Kidney (tissue), 14 donors: ENCODE measurements around the gene ASTN2. TPM values are rescaled to one million over a fixed set of nuclear protein-coding genes. Genes with fewer than 3 reads are reported as not detected.

Experiments used
- DNase-seq, 5 donors: peaks; one replicate each; pipeline ENCODE4 v3.0.0-alpha.2; 2013 to 2020
- FAIRE-seq: peaks from 2 replicates; lab custom pipeline; 2012; peaks lifted over from hg19 to GRCh38; lab: Jason Lieb, UNC
- H3K27ac ChIP-seq, 2 donors: one replicate each; pipeline ENCODE4 v1.7.0; 2013; ENCODE audit warnings: low read depth in 2 of 2, low read length in 2 of 2, inconsistent platforms in 1 of 2
- H3K27me3 ChIP-seq: one replicate; pipeline ENCODE4 v1.7.1; 2013; ENCODE audit warnings: low read length, inconsistent platforms; ENCODE audit not compliant: control insufficient read depth, insufficient read depth
- H3K36me3 ChIP-seq, 3 donors: one replicate each; pipeline versions ENCODE4 v1.7.0 to v1.7.1; 2013; ENCODE audit warnings: low read length in 3 of 3, control low read depth in 1 of 3, inconsistent platforms in 1 of 3; ENCODE audit not compliant: insufficient read depth in 3 of 3, control insufficient read depth in 2 of 3
- H3K4me1 ChIP-seq, 3 donors: one replicate each; pipeline versions ENCODE4 v1.7.0 to v1.7.1; 2013; ENCODE audit warnings: low read length in 3 of 3, inconsistent platforms in 1 of 3, low read depth in 1 of 3; ENCODE audit not compliant: control insufficient read depth in 2 of 3, insufficient read depth in 2 of 3
- H3K4me3 ChIP-seq, 3 donors: one replicate each; pipeline versions ENCODE4 v1.7.0 to v1.8.1; 2013; ENCODE audit warnings: low read length in 3 of 3, control low read depth in 1 of 3, inconsistent platforms in 1 of 3
- H3K9ac ChIP-seq, 3 donors: one replicate each; pipeline versions ENCODE4 v1.7.0 to v1.7.1; 2013; ENCODE audit warnings: low read length in 3 of 3, control low read depth in 1 of 3, inconsistent platforms in 1 of 3
- H3K9me3 ChIP-seq, 3 donors: one replicate each; pipeline versions ENCODE4 v1.7.0 to v1.7.1; 2013; ENCODE audit warnings: low read length in 3 of 3, control low read depth in 1 of 3, inconsistent platforms in 1 of 3; ENCODE audit not compliant: control insufficient read depth in 2 of 3, insufficient read depth in 1 of 3
- CTCF ChIP-seq: IDR thresholded peaks from 3 replicates; pipeline ENCODE4 v1.5.1; 2012; ENCODE audit warnings: mild to moderate bottlenecking, moderate library complexity, borderline replicate concordance; ENCODE audit not compliant: insufficient read depth; ENCODE audit errors: extremely low read depth
- intact Hi-C: fragments of 100-400 bp; cut with DNase I; formaldehyde crosslinking; loops from one replicate; pipeline ENCODE4 v1.11.1; 2022
- polyA plus RNA-seq: library from polyadenylated mRNA; stranded (reverse); fragments of 350-450 nt; fragmentation: Illumina TruSeq; extraction: RNeasy Lipid Tissue Mini Kit (QIAGEN cat#74804); gene quantifications from one replicate; pipeline ENCODE4 v1.2.3, GENCODE V29; 2014; ENCODE audit warnings: low read depth, low replicate concordance; ENCODE audit not compliant: insufficient read depth
- total RNA-seq: library from RNA; stranded (reverse); fragmentation: NEBNext Ultra II Directional; extraction: Animal tissue kit (Norgen Biotek cat#: 25700); gene quantifications from one replicate; pipeline ENCODE4 v1.2.1, GENCODE V29; 2021
- donor health status: control.
- donor health status: control.
- donor health status: control.
- donor health status: control.
- donor health status: control.
- donor health status: DM: yes; HTN: yes; CAD: no.
- donor health status: Normal renal cell carcinoma (clear cell type).

Gene ASTN2
- total and polyA plus RNA-seq, 2 donors from 2014 or later, result 7.6 to 11.5 TPM

- DNase-seq (no peak), FAIRE-seq (no peak)
- Histone ChIP-seq H3K9me3 (no peaks in the 10 kb centered on the region), H3K27me3 (no peaks in the 10 kb centered on the region), H3K4me3 (no peak overlapping the region), H3K9ac (no peak overlapping the region), H3K4me1 (no peaks in the 10 kb centered on the region), H3K27ac (no peak overlapping the region), H3K36me3 (peaks cover 0 to 10% (median 7%) of the 10 kb centered on the region in 3 donors)
- TF ChIP-seq CTCF, result no peak
- intact Hi-C loops, result no loop called here
Observed at GRCh38 chr9:116395699-116396037, 1019.2 kb downstream of the ASTN2 start.

DNA sequence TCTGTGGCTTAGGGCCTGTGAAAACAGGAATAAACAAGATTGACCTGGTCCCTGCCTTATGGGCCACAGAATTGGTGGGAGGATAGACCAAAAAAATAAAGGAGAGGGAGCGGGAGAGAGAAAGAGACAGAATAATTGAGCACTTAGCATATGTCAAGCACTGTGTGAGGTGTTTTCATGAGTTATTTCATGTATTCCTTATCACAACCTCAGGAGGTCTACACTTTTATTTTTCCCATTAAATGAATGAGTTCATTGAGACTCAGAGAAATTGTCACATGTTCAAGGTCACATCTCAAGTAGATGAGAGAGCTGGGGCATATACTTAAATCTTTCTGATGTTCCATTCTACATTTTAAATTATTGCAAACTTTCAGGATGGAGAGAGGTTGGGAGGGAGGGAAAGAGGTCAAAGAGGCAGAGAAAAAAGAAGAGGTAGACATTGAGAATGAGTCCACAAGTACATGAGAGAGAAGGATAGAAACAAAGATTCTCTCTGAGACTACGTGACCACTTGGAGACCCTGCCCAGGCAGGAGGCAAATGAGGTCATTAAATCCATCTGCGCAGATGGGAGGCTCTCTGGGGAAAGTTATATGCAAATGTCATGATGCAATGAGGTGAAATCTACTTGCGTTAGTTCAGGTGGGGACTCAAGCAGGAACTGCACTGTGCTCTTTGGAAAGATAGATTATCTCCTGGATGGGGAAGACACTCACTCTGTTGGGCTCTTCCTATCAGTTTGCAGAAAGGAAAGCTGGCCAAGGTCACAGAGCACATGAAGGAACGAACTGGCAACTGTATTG, 1019.8 kb downstream of the ASTN2 start:
- Histone ChIP-seq H3K9me3 (no peaks in the 10 kb centered on the region), H3K36me3 (peaks cover 0 to 10% (median 7%) of the 10 kb centered on the region in 3 donors), H3K27ac (no peak overlapping the region), H3K4me3 (no peak overlapping the region), H3K9ac (no peak overlapping the region), H3K27me3 (no peaks in the 10 kb centered on the region), H3K4me1 (no peaks in the 10 kb centered on the region)
- TF ChIP-seq CTCF, result no peak
- intact Hi-C loops, result no loop called here
- FAIRE-seq (no peak), DNase-seq (no peak)

DNA sequence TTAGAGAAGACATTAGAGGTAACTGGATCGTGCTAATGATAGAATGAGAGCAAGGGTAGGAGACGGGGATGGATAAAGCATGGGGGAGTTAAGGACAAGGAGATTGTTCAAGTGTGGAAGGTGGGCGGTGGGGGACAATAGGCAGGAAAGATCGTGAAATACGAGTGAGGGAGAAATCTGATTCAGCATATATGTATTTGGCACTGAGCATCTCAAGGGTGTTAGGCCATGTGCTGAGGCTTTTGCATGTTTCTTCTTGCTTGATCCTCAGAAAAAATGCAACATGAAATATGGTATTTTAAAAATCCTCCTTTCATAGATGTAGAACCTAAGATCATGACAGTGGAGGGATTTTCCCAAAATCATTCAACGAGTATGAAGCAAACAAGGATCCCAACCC, 1020.8 kb downstream of the ASTN2 start:
- no peak for FAIRE-seq
- no peak overlapping the region for H3K9ac ChIP-seq
- intact Hi-C loops, result no loop called here
- H3K36me3 ChIP-seq, result peaks cover 0 to 10% (median 7%) of the 10 kb centered on the region in 3 donors
- no peaks in the 10 kb centered on the region for H3K27me3 ChIP-seq
- H3K9me3 ChIP-seq, result no peaks in the 10 kb centered on the region
- no peak for DNase-seq
- H3K27ac ChIP-seq, result no peak overlapping the region
- no peak overlapping the region for H3K4me3 ChIP-seq
- H3K4me1 ChIP-seq, result no peaks in the 10 kb centered on the region
- no peak for TF ChIP-seq CTCF
